Heart left ventricle (tissue), 13 donors: ENCODE data around the gene GLUD1.

Experiments used
- POLR2A ChIP-seq, 2 donors: fragments of 450-650 bp; IDR thresholded peaks; one replicate each; pipeline ENCODE4 v1.6.1; 2017; ENCODE audit warnings: antibody characterized with exemption in 2 of 2, mild to moderate bottlenecking in 2 of 2, moderate library complexity in 2 of 2
- TF ChIP-seq, protein P1 (sequence below), 12 donors: fragments of 200-600 bp; sonication (generic) in 4 of 12; IDR thresholded peaks; one replicate each; pipeline versions ENCODE4 v1.5.0 to v1.8.0; 2018 to 2022; ENCODE audit warnings: antibody characterized with exemption in 12 of 12, mild to moderate bottlenecking in 5 of 12
- donor health status: ischemic (EF 13 %, LVEDD 7.1; RV severe dilation, severe dysfunction).
- donor health status: DM: no; HTN: yes; CAD: no.
- donor health status: DM: no; HTN: no; CAD: no.
- donor health status: ischemic (EF 25% LVEDD 6.9; RV normal size, moderate dysfunction).
- donor health status: ischemic (EF 25% LVEDD 5.7; RV mildly dilated, moderate dysfunction).
- donor health status: ischemic (EF 35%, LVEDD 5.7; RV mildly dilated, moderate dysfunction).
- donor health status: nonischemic (EF 11% LVEDD 7.7; RV severe dilation, severe dysfunction).
- donor health status: DM: yes; HTN: yes; CAD: no.
- donor health status: PGD.
- donor health status: ischemic (EF 29% LVEDD 5.4; RV normal size, mild dysfunction).
- donor health status: nonischemic (EF 23%, LVEDD 6.1; RV moderate dilation, normal function).

DNA sequence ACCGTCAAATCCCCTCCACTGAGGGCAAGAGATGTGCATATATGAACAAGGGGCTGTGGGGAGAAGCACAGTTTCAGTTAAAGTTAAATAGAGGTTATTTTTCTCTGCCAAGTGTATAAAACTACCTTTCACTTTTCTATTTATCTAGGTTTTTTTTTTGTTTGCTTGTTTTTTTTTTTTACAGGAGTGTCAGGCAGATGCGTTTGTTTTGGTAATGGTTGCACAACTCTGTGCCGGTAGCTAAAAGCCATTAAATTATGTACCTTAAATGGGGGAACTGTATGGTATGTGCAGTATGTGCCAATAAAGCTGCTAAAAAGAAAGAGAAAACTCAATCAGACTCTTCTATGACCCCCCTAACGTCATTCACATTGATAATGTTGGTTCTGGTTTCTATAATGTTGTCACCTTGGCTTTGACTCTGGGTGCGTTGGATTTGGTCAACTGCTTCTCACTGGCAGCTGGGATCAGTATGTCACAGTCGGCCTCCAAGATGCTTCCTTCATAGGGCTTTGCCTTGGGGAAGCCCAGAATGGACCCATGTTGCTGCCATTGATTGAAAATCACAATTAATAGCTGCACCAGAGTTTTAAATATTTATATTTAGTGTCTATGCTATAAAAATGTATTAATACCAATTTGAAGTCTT lies 34.2 kb downstream of the GLUD1 start:
- TF ChIP-seq POLR2A (IDR thresholded peaks at IDR 0.05): no peak
- TF ChIP-seq, protein P1, sequence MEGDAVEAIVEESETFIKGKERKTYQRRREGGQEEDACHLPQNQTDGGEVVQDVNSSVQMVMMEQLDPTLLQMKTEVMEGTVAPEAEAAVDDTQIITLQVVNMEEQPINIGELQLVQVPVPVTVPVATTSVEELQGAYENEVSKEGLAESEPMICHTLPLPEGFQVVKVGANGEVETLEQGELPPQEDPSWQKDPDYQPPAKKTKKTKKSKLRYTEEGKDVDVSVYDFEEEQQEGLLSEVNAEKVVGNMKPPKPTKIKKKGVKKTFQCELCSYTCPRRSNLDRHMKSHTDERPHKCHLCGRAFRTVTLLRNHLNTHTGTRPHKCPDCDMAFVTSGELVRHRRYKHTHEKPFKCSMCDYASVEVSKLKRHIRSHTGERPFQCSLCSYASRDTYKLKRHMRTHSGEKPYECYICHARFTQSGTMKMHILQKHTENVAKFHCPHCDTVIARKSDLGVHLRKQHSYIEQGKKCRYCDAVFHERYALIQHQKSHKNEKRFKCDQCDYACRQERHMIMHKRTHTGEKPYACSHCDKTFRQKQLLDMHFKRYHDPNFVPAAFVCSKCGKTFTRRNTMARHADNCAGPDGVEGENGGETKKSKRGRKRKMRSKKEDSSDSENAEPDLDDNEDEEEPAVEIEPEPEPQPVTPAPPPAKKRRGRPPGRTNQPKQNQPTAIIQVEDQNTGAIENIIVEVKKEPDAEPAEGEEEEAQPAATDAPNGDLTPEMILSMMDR (IDR thresholded peaks at IDR 0.05): no peak
